IPS-NIHi11 (cell line): ENCODE results near the gene NAV3.
"Not testable (repeated sequence)": the region's sequence is repeated elsewhere in the genome, so short reads cannot be mapped to it uniquely, and the experiment has no call there.

ENCODE experiments used
- DNase-seq: peaks from one replicate; pipeline ENCODE4 v3.0.0; 2012; ENCODE audit warnings: mixed read lengths, low spot score

The NAV3 gene

GRCh38 chr12:78192979-78193378 is 362.3 kb downstream of the NAV3 start:
- DNase-seq: no peak

GRCh38 chr12:78194448-78194847 is 363.8 kb downstream of the NAV3 start:
- no peak for DNase-seq

- no peak for DNase-seq
These were observed 368.2 kb downstream of the NAV3 start for GRCh38 chr12:78198896-78199295.

DNA sequence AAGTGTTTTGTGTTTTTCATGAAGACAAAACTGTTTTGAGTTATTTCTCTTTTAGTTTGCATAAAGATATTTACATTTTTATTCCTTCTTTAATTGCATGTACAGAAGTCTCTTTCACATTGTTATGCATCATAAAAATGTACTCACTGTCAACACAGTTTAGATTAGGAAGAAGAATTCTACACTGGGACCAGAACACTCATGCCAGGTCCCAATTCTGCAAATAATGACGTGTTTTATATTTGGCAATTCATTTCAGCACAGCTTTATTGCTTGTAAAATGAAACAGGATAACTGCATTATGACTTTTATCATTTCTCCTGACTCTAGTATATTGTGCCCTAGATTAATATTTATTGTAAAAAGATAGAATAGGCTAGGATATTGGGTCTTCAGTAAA is 369.2 kb downstream of the NAV3 start:
- no peak for DNase-seq

DNA sequence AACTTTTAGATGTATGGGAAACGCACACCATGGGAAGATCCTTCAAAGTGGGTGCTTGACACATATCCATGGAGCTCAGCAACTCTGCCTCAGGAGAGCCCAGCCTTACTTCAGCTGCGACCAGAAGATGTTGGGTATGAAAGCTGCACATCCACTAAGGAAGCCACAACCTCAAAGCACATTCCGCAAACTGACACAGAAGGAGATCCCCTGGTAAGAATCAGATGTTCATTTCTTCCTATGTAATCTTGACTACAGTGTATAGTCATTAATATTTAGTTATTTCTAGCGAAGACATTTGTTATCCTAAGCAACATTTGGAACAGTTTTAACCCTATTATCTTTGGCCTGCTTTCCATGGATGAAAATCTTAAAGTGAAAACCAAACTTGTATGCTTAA is 374.2 kb downstream of the NAV3 start:
- no peak for DNase-seq

GRCh38 chr12:78208092-78208491 is 377.4 kb downstream of the NAV3 start:
- no peak for DNase-seq

- no peak for DNase-seq
These were observed 379.3 kb downstream of the NAV3 start for GRCh38 chr12:78209846-78210505.

DNA sequence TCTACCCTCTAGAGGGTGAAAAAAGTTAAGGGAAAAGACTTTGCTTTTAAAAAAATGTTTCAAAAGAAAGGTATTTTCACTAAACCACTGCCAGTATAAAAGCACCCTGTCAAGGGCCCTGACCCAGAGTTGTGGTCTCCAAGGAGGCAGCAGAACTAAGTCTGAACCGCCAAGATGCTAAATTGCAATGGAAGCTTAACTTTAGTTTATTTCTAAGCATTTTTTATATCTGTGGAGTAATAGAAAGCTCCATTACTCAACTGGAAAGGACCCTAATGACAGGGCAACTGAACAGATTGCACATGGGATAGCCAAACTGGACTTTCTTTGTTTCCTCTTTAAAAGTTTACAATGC is 379.8 kb downstream of the NAV3 start:
- DNase-seq: no peak

GRCh38 chr12:78210894-78211302 is 380.2 kb downstream of the NAV3 start:
- DNase-seq: no peak

DNA sequence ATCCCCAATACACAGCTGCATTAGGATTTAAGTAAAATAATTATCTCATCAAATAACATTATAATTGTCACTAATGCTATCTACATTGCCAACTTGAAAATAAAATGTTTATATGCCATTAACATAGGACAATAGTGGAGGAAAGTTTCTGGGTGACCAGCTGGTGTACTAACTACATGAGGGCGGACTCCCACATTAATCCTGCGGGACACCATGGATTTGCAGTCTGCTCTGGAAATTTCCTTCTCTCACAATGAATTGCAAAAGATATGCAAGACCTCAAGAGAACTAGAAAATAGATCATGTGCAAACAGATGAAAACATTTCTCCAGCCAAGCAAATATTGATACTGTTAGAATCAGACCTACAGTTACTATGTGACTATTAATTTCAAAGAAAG is 390.1 kb downstream of the NAV3 start:
- no peak for DNase-seq

GRCh38 chr12:78224154-78224553 is 393.5 kb downstream of the NAV3 start:
- no peak for DNase-seq

- no peak for DNase-seq
These were observed 396.1 kb downstream of the NAV3 start for GRCh38 chr12:78226763-78227162.

GRCh38 chr12:78229591-78230101 is 399.0 kb downstream of the NAV3 start:
- DNase-seq: peak; percentile 41

DNA sequence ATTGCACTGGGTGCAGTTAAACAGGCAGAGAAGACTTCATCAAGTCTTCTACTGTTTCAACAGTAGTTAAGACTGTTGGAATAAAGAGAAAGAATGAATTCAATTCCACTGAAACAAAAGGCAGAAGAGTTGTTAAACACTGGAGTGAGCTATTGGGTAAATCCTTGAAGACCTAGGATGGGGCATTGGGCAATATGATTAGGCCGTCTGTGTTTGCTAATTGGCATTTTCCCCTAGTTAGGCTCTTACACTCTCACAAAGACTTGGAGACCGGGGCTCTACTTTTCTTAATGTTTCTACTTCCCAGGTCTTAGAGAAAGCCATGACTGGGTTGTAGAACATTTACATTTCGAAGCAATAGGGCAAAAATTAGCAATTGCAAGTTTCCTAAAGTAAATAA is 402.1 kb downstream of the NAV3 start:
- no peak for DNase-seq

DNA sequence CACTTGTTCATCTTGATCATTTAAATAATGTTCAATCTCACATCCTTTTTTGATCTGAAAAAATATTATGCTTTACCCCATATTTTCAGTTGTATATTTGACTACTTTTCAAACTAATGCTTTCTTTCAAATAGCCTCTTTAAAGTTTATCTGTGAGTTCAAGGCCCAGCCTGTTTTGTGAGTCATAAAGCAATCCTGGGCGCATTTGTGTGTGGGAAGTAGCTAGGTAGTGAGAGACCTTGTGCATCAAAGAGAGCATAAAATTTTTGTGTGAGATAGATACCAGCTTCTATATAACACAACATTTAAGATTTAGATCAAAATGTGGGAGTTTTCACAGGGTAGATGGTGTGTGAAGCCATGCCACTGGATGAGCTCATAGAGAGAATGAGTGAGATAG is 405.6 kb downstream of the NAV3 start:
- DNase-seq: no peak

DNA sequence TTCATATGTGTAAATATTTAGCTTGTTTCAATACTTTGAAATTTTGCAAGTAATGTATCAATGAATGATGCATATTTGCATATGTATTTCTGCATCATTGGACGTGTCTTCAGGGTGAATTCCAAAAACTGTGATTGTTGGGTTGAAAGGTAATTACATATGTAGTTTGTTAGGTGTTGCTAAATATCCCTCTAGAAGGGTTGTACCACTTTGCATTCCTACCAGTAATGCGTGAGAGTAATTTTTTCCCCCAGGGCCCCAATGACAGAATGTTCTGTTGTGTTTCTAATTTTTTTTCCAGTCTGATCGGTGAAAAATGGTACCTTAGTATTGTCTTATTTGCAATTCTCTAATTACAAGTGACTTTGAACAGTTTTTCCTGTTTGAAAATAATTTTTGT is 408.9 kb downstream of the NAV3 start:
- no peak for DNase-seq

GRCh38 chr12:78240827-78241226 is 410.1 kb downstream of the NAV3 start:
- DNase-seq: no peak

- DNase-seq: no peak
These were observed 410.8 kb downstream of the NAV3 start for GRCh38 chr12:78241446-78241845.

DNA sequence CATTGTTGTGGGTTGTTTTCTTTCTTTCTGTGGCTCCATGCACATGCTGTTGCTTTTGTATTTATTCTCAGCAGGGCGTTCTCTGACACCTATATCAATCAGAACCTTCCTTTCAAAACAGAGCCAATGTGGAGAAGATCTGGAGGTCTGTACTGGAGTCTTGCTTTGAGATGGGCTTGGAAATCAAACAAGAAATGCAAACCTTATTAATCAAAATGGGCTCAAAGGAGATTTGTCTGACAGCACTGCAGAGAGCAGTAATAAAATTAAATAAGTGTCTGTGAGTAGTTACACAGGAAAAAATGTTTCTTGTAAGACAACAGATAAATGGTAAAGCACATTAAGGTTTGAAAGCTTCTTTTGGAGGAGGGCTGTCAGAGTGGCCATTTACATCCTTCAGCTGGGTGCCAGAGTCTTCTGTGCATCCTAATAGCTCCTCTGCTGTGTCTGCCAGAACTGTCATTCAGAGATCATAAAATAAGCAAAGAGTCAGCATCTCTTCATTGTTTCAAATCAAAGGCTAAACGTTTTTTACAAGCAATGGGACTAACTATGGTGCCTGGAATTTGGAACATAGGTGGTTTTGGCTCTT is 414.3 kb downstream of the NAV3 start:
- DNase-seq: no peak

DNA sequence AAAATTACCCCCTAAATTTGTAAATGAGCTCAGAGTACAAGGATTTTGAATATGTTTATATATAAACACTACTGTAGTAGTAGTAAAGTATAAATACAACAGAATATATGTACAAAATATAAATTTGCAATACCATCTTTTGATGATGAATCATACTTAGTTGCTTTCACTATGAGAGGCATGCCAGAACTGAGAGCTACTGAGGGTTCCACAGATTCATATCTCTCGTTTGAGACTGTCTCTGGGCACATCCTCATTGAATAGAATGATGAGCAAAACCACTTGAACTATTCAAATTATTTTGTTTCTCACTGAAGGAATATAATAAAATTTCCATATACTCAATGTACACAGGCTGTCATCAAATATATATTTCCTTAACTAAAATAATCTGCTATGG is 417.6 kb downstream of the NAV3 start:
- DNase-seq: no peak

DNA sequence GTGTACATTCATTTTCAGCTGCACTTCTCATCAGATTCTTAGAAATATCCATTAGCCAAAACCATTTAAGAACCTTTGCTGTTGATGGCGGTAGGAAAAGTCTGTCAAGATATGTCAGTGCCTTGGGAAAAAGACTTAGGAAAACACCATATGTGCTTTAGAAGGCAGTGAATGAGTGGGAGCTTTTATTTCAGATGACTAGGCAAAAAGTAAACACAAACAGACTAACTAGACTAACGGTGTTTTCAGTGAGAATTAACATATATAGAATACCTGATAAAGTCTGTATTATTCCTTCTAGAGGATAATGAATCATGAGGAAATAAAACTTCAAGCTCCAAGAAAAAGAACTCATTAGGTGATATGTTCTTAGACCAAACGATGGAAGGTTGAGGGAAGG is 418.9 kb downstream of the NAV3 start:
- DNase-seq: no peak

GRCh38 chr12:78257662-78258061 is 427.0 kb downstream of the NAV3 start:
- DNase-seq: not testable (repeated sequence)

GRCh38 chr12:78260976-78261375 is 430.3 kb downstream of the NAV3 start:
- no peak for DNase-seq

DNA sequence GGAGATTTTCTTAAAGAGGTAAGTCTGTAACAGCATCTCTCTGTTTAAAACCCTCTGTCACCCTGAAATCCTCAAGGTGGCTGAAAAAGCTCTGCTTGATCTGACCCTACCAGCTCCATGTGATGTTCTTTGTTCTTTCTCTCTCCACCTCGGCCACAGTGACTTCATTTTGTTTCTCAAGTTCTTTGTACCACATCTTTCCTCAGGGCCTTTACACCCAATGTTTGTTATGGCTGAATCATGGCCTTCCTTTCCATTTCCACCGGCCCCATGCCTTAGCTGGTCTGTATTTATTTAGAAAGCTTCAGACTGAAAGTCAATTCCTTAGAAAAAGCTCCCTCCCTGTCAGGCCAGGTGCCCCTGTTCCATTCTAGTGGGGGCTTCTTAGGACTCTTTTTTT is 431.2 kb downstream of the NAV3 start:
- DNase-seq: no peak
